Measurements from ENCODE around the gene HBZ.
A peak's percentile ranks its signal among the peaks of the same experiment; 100 is the strongest.
"Not testable (repeated sequence)": the region's sequence is repeated elsewhere in the genome, so short reads cannot be mapped to it uniquely, and the experiment has no call there.

HBZ gene

GRCh38 chr16:152141-153128 lies at the start of gene HBZ:
Gene HBZ, plus strand, starts transcription at chr16:152644. Its CDS starts 266 bp downstream, at chr16:152910.
- DNase-seq (ENCODE audit: low read depth) = no peak

GRCh38 chr16:104355-104754 lies 48.1 kb upstream of the HBZ start:
- DNase-seq (ENCODE audit: low read depth) = no peak

GRCh38 chr16:104928-105327 lies 47.5 kb upstream of the HBZ start:
- no peak for DNase-seq (ENCODE audit: low read depth)

- DNase-seq (ENCODE audit: low read depth) = no peak
These were observed 46.9 kb upstream of the HBZ start for GRCh38 chr16:105521-105920.

- DNase-seq (ENCODE audit: low read depth) = peak; percentile 82
These were observed 45.7 kb upstream of the HBZ start for GRCh38 chr16:106623-107324.

- DNase-seq (ENCODE audit: low read depth) = no peak
These were observed 40.1 kb upstream of the HBZ start for GRCh38 chr16:112153-112840.

GRCh38 chr16:114327-114726 lies 38.1 kb upstream of the HBZ start:
- no peak for DNase-seq (ENCODE audit: low read depth)

- no peak for DNase-seq (ENCODE audit: low read depth)
These were observed 36.4 kb upstream of the HBZ start for GRCh38 chr16:116015-116414.

GRCh38 chr16:117379-118365 lies 34.8 kb upstream of the HBZ start:
- peak; percentile 67 for DNase-seq (ENCODE audit: low read depth)

- no peak for DNase-seq (ENCODE audit: low read depth)
These were observed 33.6 kb upstream of the HBZ start for GRCh38 chr16:118857-119256.

- no peak for DNase-seq (ENCODE audit: low read depth)
These were observed 33.1 kb upstream of the HBZ start for GRCh38 chr16:119295-119694.

- DNase-seq (ENCODE audit: low read depth) = no peak
These were observed 32.5 kb upstream of the HBZ start for GRCh38 chr16:119835-120491.

- DNase-seq (ENCODE audit: low read depth) = no peak
These were observed 31.7 kb upstream of the HBZ start for GRCh38 chr16:120756-121155.

- no peak for DNase-seq (ENCODE audit: low read depth)
These were observed 30.1 kb upstream of the HBZ start for GRCh38 chr16:122361-122760.

GRCh38 chr16:123558-124350 lies 28.7 kb upstream of the HBZ start:
- DNase-seq (ENCODE audit: low read depth) = not testable (repeated sequence)

GRCh38 chr16:125011-125410 lies 27.4 kb upstream of the HBZ start:
- no peak for DNase-seq (ENCODE audit: low read depth)

GRCh38 chr16:129075-129474 lies 23.4 kb upstream of the HBZ start:
- DNase-seq (ENCODE audit: low read depth) = no peak

GRCh38 chr16:130533-131173 lies 21.8 kb upstream of the HBZ start:
- DNase-seq (ENCODE audit: low read depth) = no peak

- DNase-seq (ENCODE audit: low read depth) = no peak
These were observed 20.3 kb upstream of the HBZ start for GRCh38 chr16:132120-132519.
